ENCODE measurements around the gene TLE1.
"Not testable (repeated sequence)": the region's sequence is repeated elsewhere in the genome, so short reads cannot be mapped to it uniquely, and the experiment has no call there.

TLE1 gene

GRCh38 chr9:81598811-81599210 is 90.5 kb downstream of the TLE1 start:
- no peak for DNase-seq

- no peak for DNase-seq
These were observed 91.2 kb downstream of the TLE1 start for GRCh38 chr9:81598123-81598497.

- no peak for DNase-seq
These were observed 91.8 kb downstream of the TLE1 start for GRCh38 chr9:81597419-81598122.

GRCh38 chr9:81596679-81597418 is 92.5 kb downstream of the TLE1 start:
- DNase-seq: no peak

- DNase-seq: no peak
These were observed 93.3 kb downstream of the TLE1 start for GRCh38 chr9:81595887-81596543.

GRCh38 chr9:81595293-81595692 is 94.1 kb downstream of the TLE1 start:
- DNase-seq: not testable (repeated sequence)

- no peak for DNase-seq
These were observed 94.9 kb downstream of the TLE1 start for GRCh38 chr9:81594415-81594814.

- DNase-seq: no peak
These were observed 96.5 kb downstream of the TLE1 start for GRCh38 chr9:81592887-81593266.

GRCh38 chr9:81591791-81592190 is 97.6 kb downstream of the TLE1 start:
- DNase-seq: no peak

GRCh38 chr9:81590688-81591087 is 98.7 kb downstream of the TLE1 start:
- no peak for DNase-seq

- DNase-seq: no peak
These were observed 99.5 kb downstream of the TLE1 start for GRCh38 chr9:81589819-81590218.

- DNase-seq: no peak
These were observed 100.0 kb downstream of the TLE1 start for GRCh38 chr9:81589392-81589791.

- no peak for DNase-seq
These were observed 101.0 kb downstream of the TLE1 start for GRCh38 chr9:81588148-81588871.

- no peak for DNase-seq
These were observed 102.6 kb downstream of the TLE1 start for GRCh38 chr9:81586786-81587185.

- no peak for DNase-seq
These were observed 104.1 kb downstream of the TLE1 start for GRCh38 chr9:81585191-81585763.

- no peak for DNase-seq
These were observed 105.2 kb downstream of the TLE1 start for GRCh38 chr9:81584099-81584498.

- DNase-seq: no peak
These were observed 107.4 kb downstream of the TLE1 start for GRCh38 chr9:81581986-81582385.

- no peak for DNase-seq
These were observed 110.0 kb downstream of the TLE1 start for GRCh38 chr9:81579381-81579780.

GRCh38 chr9:81578606-81579005 is 110.7 kb downstream of the TLE1 start:
- no peak for DNase-seq

GRCh38 chr9:81575956-81576355 is 113.4 kb downstream of the TLE1 start:
- no peak for DNase-seq

GRCh38 chr9:81574405-81574804 is 114.9 kb downstream of the TLE1 start:
- no peak for DNase-seq

GRCh38 chr9:81573415-81574321 is 115.7 kb downstream of the TLE1 start:
- DNase-seq: no peak

Measured in CD4-positive, alpha-beta T cell treated with Interleukin-17A for 4 hours (primary cell).